ENCODE data around the gene SEC62.

The SEC62 gene

DNA sequence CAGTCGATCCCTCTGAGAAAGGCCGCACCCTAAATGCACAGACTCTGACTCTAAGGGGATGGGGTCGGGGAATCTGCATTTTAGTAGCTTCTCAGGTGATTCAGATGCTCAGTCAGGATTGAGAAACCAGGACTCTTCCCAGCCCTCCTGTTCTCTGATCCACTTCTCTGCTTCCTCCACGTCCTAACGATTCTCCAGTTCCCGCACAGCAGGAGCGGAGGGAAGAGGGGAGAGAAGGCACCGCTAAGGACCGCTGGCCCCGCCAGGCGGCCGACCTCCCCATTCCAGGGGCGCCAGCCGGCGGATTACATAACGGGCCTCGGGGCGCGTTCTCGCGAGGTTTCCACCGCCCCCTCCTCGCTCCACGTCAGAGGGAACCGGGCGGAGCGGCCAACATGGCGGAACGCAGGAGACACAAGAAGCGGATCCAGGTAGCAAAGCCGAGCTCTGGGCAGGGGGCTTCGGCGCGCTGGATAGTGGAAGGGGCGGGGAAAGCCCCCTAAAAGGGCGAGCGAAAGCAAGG lies at the start of gene SEC62:
Gene SEC62 (plus strand): TSS at position 380 of the 523 bp plus-strand sequence. CDS start 16 bp downstream, at position 396.
- TF ChIP-seq EGR1 (IDR thresholded peaks at IDR 0.05) (peak; percentile 98), CREB1 (IDR thresholded peaks at IDR 0.05; ENCODE audit: low read depth) (peak; percentile 88), YY1 (IDR thresholded peaks at IDR 0.05; ENCODE audit: low read depth) (peak; percentile 99), EP300 (IDR thresholded peaks at IDR 0.05; ENCODE audit: borderline replicate concordance) (peak; percentile 55; the same call in 1 of the 2 replicates), ZBTB7A (IDR thresholded peaks at IDR 0.05; ENCODE audit: low read depth) (peak; percentile 99), TAF1 (IDR thresholded peaks at IDR 0.05; ENCODE audit: low read depth) (peak; percentile 100), TEAD4 (IDR thresholded peaks at IDR 0.05) (peak; percentile 62), NFIC (IDR thresholded peaks at IDR 0.05) (no peak; the same call in 1 of the 2 replicates), MAX (IDR thresholded peaks at IDR 0.05) (peak; percentile 82), RAD21 (IDR thresholded peaks at IDR 0.05; ENCODE audit: low read depth) (peak; percentile 48; the same call in 1 of the 2 replicates), FOXM1 (IDR thresholded peaks at IDR 0.05; ENCODE audit: borderline replicate concordance, low read depth) (peak; percentile 49; the same call in 1 of the 2 replicates), CEBPB (IDR thresholded peaks at IDR 0.05) (peak; percentile 94), TCF12 (IDR thresholded peaks at IDR 0.05; ENCODE audit: low read depth) (peak; percentile 81)
- TF ChIP-seq, protein P1, sequence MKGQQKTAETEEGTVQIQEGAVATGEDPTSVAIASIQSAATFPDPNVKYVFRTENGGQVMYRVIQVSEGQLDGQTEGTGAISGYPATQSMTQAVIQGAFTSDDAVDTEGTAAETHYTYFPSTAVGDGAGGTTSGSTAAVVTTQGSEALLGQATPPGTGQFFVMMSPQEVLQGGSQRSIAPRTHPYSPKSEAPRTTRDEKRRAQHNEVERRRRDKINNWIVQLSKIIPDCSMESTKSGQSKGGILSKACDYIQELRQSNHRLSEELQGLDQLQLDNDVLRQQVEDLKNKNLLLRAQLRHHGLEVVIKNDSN (IDR thresholded peaks at IDR 0.05) = peak; percentile 48; the same call in 1 of the 2 replicates
- TF ChIP-seq, protein P2, sequence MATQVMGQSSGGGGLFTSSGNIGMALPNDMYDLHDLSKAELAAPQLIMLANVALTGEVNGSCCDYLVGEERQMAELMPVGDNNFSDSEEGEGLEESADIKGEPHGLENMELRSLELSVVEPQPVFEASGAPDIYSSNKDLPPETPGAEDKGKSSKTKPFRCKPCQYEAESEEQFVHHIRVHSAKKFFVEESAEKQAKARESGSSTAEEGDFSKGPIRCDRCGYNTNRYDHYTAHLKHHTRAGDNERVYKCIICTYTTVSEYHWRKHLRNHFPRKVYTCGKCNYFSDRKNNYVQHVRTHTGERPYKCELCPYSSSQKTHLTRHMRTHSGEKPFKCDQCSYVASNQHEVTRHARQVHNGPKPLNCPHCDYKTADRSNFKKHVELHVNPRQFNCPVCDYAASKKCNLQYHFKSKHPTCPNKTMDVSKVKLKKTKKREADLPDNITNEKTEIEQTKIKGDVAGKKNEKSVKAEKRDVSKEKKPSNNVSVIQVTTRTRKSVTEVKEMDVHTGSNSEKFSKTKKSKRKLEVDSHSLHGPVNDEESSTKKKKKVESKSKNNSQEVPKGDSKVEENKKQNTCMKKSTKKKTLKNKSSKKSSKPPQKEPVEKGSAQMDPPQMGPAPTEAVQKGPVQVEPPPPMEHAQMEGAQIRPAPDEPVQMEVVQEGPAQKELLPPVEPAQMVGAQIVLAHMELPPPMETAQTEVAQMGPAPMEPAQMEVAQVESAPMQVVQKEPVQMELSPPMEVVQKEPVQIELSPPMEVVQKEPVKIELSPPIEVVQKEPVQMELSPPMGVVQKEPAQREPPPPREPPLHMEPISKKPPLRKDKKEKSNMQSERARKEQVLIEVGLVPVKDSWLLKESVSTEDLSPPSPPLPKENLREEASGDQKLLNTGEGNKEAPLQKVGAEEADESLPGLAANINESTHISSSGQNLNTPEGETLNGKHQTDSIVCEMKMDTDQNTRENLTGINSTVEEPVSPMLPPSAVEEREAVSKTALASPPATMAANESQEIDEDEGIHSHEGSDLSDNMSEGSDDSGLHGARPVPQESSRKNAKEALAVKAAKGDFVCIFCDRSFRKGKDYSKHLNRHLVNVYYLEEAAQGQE (IDR thresholded peaks at IDR 0.05; ENCODE audit: low read depth) = no peak

GRCh38 chr3:169923189-169923588 lies 43.4 kb upstream of the SEC62 start:
- TF ChIP-seq TCF12 (IDR thresholded peaks at IDR 0.05; ENCODE audit: low read depth) (no peak), NFIC (IDR thresholded peaks at IDR 0.05) (peak; percentile 87), YY1 (IDR thresholded peaks at IDR 0.05; ENCODE audit: low read depth) (no peak), CEBPB (IDR thresholded peaks at IDR 0.05) (no peak)

- TF ChIP-seq CEBPB (IDR thresholded peaks at IDR 0.05) = no peak
- no peak for TF ChIP-seq EP300 (IDR thresholded peaks at IDR 0.05; ENCODE audit: borderline replicate concordance)
- no peak for TF ChIP-seq RAD21 (IDR thresholded peaks at IDR 0.05; ENCODE audit: low read depth)
- TF ChIP-seq, protein P2 (IDR thresholded peaks at IDR 0.05; ENCODE audit: low read depth) = no peak
- no peak for TF ChIP-seq EGR1 (IDR thresholded peaks at IDR 0.05)
- no peak for TF ChIP-seq TAF1 (IDR thresholded peaks at IDR 0.05; ENCODE audit: low read depth)
- TF ChIP-seq ZBTB7A (IDR thresholded peaks at IDR 0.05; ENCODE audit: low read depth) = no peak
- TF ChIP-seq TCF12 (IDR thresholded peaks at IDR 0.05; ENCODE audit: low read depth) = no peak
- no peak for TF ChIP-seq FOXM1 (IDR thresholded peaks at IDR 0.05; ENCODE audit: borderline replicate concordance, low read depth)
- no peak for TF ChIP-seq TEAD4 (IDR thresholded peaks at IDR 0.05)
- no peak for TF ChIP-seq CREB1 (IDR thresholded peaks at IDR 0.05; ENCODE audit: low read depth)
- TF ChIP-seq, protein P1 (IDR thresholded peaks at IDR 0.05) = no peak
- no peak for TF ChIP-seq MAX (IDR thresholded peaks at IDR 0.05)
- TF ChIP-seq YY1 (IDR thresholded peaks at IDR 0.05; ENCODE audit: low read depth) = no peak
Observed at GRCh38 chr3:169923831-169924230, 42.8 kb upstream of the SEC62 start.

GRCh38 chr3:169929830-169930519 lies 36.6 kb upstream of the SEC62 start:
- TF ChIP-seq CREB1 (IDR thresholded peaks at IDR 0.05; ENCODE audit: low read depth) (no peak), CEBPB (IDR thresholded peaks at IDR 0.05) (no peak), RAD21 (IDR thresholded peaks at IDR 0.05; ENCODE audit: low read depth) (no peak)
- TF ChIP-seq, protein P2 (IDR thresholded peaks at IDR 0.05; ENCODE audit: low read depth) = no peak

All from Ishikawa (cell line).